Neutrophil (primary cell): Measurements from ENCODE around the gene RAD51B.

Source experiments
- H3K27ac ChIP-seq: fragments of 200-600 bp; sonication (generic); 2 replicates; pipeline ENCODE4 v1.5.1; 2016; ENCODE audit warnings: mild to moderate bottlenecking, moderate library complexity
- H3K27me3 ChIP-seq: fragments of 200-600 bp; sonication (generic); 2 replicates; pipeline ENCODE4 v1.6.0; 2016; ENCODE audit warnings: mild to moderate bottlenecking
- H3K36me3 ChIP-seq: fragments of 200-600 bp; sonication (generic); 2 replicates; pipeline ENCODE4 v1.5.1; 2017
- H3K4me1 ChIP-seq, 2 experiments: fragments of 200-600 bp in 1 of 2; sonication (generic) in 1 of 2; 1 replicate in 1 of 2; 2 replicates in 1 of 2; pipeline versions ENCODE4 v1.5.1 to v1.6.1; 2013 to 2016; ENCODE audit warnings: low read depth in 1 of 2, low read length in 1 of 2, mild to moderate bottlenecking in 1 of 2, moderate library complexity in 1 of 2; ENCODE audit not compliant: control insufficient read depth in 1 of 2, insufficient read depth in 1 of 2
- H3K4me3 ChIP-seq, 2 experiments: fragments of 200-600 bp in 1 of 2; sonication (generic) in 1 of 2; 1 replicate in 1 of 2; 2 replicates in 1 of 2; pipeline ENCODE4 v1.5.1; 2013 to 2016; ENCODE audit warnings: low read depth in 1 of 2, low read length in 1 of 2, mild to moderate bottlenecking in 1 of 2, moderate library complexity in 1 of 2
- H3K9me3 ChIP-seq: fragments of 200-600 bp; sonication (generic); 2 replicates; pipeline ENCODE4 v1.5.1; 2016
- CTCF ChIP-seq: fragments of 200-600 bp; sonication (generic); IDR thresholded peaks from 2 replicates; pipeline ENCODE4 v1.5.1; 2016; ENCODE audit warnings: antibody characterized with exemption

RAD51B gene

GRCh38 chr14:68306265-68306933 lies 486.8 kb downstream of the RAD51B start:
- no peak for TF ChIP-seq CTCF
- no peaks in the 10 kb centered on the region for H3K27me3 ChIP-seq
- no peaks in the 10 kb centered on the region for H3K36me3 ChIP-seq
- peaks cover 0 to 9% of the 10 kb centered on the region in 2 experiments for H3K4me1 ChIP-seq
- no peak overlapping the region for H3K27ac ChIP-seq
- no peaks in the 10 kb centered on the region for H3K9me3 ChIP-seq
- H3K4me3 ChIP-seq, result no peak overlapping the region

GRCh38 chr14:68306934-68307789 lies 487.6 kb downstream of the RAD51B start:
- Histone ChIP-seq H3K36me3 (no peaks in the 10 kb centered on the region), H3K4me1 (peaks cover 0 to 9% of the 10 kb centered on the region in 2 experiments), H3K9me3 (no peaks in the 10 kb centered on the region), H3K27ac (no peak overlapping the region), H3K4me3 (no peak overlapping the region), H3K27me3 (no peaks in the 10 kb centered on the region)
- no peak for TF ChIP-seq CTCF

GRCh38 chr14:68307790-68308168 lies 488.2 kb downstream of the RAD51B start:
- Histone ChIP-seq H3K4me3 (no peak overlapping the region), H3K27ac (no peak overlapping the region), H3K4me1 (peaks cover 0 to 9% of the 10 kb centered on the region in 2 experiments), H3K36me3 (no peaks in the 10 kb centered on the region), H3K9me3 (no peaks in the 10 kb centered on the region), H3K27me3 (no peaks in the 10 kb centered on the region)
- no peak for TF ChIP-seq CTCF

- Histone ChIP-seq H3K9me3 (no peaks in the 10 kb centered on the region), H3K27me3 (no peaks in the 10 kb centered on the region), H3K27ac (no peak overlapping the region), H3K4me3 (no peak overlapping the region), H3K36me3 (no peaks in the 10 kb centered on the region), H3K4me1 (peaks cover 0 to 9% of the 10 kb centered on the region in 2 experiments)
- no peak for TF ChIP-seq CTCF
Observed at GRCh38 chr14:68308726-68309520, 489.3 kb downstream of the RAD51B start.

- no peak for TF ChIP-seq CTCF
- Histone ChIP-seq H3K36me3 (no peaks in the 10 kb centered on the region), H3K4me3 (no peak overlapping the region), H3K4me1 (peaks cover 0 to 9% of the 10 kb centered on the region in 2 experiments), H3K27ac (no peak overlapping the region), H3K27me3 (no peaks in the 10 kb centered on the region), H3K9me3 (no peaks in the 10 kb centered on the region)
Observed at GRCh38 chr14:68309616-68310015, 490.0 kb downstream of the RAD51B start.
